ENCODE measurements around the gene CTNNBL1. TPM values are rescaled to one million over a fixed set of nuclear protein-coding genes. Genes with fewer than 3 reads are reported as not detected.
A peak's percentile ranks its signal among the peaks of the same experiment; 100 is the strongest.

Gene CTNNBL1
- total and polyA plus RNA-seq, 2 of the 4 experiments (the other 2 are of a cell fraction): 29.9 to 34.1 TPM

DNA sequence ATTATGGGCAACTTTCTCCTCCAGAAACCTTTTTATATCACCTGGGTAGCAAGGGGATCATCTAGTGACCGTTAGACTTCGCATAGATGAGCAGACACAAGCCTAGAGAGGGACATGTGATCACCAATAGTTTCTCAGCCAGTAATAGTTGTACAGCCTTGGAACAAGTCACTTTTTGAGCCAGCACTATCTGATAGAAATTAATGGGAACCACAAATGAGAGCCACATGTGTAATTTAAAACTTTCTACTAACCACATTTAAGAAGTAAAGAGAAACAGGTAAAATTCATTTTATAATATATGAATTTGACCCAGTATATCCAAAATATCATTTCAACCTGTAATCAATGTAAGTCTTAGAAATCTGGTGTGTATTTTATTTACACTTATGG is 592 bp upstream of the CTNNBL1 start:
- intact Hi-C loops (cut with micrococcal nuclease) (no loop called here), dilution Hi-C loops (cut with HindIII; ENCODE audit: low sequenced_read_pairs, unreplicated experiment) (no loop called here), in situ Hi-C loops (cut with MboI; ENCODE audit: low sequenced_read_pairs) (no loop called here)
- Histone ChIP-seq H4K20me1 (ENCODE audit: insufficient read depth, low read length) (no peaks in the 10 kb centered on the region), H3K27ac (ENCODE audit: insufficient read depth, low read length) (no peak overlapping the region), H2BK120ac (ENCODE audit: low read depth, low read length) (0 out of 2 replicates have a peak overlapping the region, but pooled peaks have one; percentile 23), H3K79me1 (ENCODE audit: low read depth in 1 of 2, low read length in 2 of 2) (peaks cover 16 to 33% of the 10 kb centered on the region in 2 experiments), H2BK20ac (ENCODE audit: low read depth, low read length) (no peak overlapping the region), H3K23ac (ENCODE audit: low read depth, low read length) (no peak overlapping the region; the same call in 1 of the 2 replicates), H4K8ac (ENCODE audit: low read depth in 2 of 2, low read length in 2 of 2) (peak overlapping the region; percentile 37 to 87; a peak in 3 of 4 replicates), H3K4ac (ENCODE audit: low read depth, low read length) (peak overlapping the region; percentile 27; the same call in 1 of the 2 replicates), H2AK9ac (replicated peaks; ENCODE audit: low read depth, low read length, poor library complexity) (no peak overlapping the region), H2BK5ac (ENCODE audit: low read depth, low read length, poor library complexity, severe bottlenecking) (no peak overlapping the region), H3K14ac (replicated peaks; ENCODE audit: low read depth, low read length) (peak overlapping the region; percentile 68; the same call in 1 of the 2 replicates), H3K36me3 (ENCODE audit: control insufficient read depth, insufficient read depth, low read length) (peaks cover 3% of the 10 kb centered on the region), H3K9ac (ENCODE audit: low read depth, low read length) (peak overlapping the region; percentile 61), H2AK5ac (ENCODE audit: low read depth, low read length) (no peak overlapping the region), H3K9me1 (ENCODE audit: insufficient read depth, low read length) (peaks cover 13% of the 10 kb centered on the region), H4K5ac (ENCODE audit: low read depth, low read length) (peak overlapping the region; percentile 46; the same call in 1 of the 2 replicates), H3K18ac (ENCODE audit: low read depth, low read length) (no peak overlapping the region), H3K4me1 (ENCODE audit: control insufficient read depth, insufficient read depth, low read length) (peaks cover 2% of the 10 kb centered on the region; the same call in 1 of the 2 replicates), H3K4me2 (ENCODE audit: low read depth, low read length) (peak overlapping the region; percentile 89), H3K27me3 (ENCODE audit: control insufficient read depth, insufficient read depth, low read length) (peaks cover 3% of the 10 kb centered on the region), H4K91ac (ENCODE audit: insufficient read depth, low read depth, low read length) (no peak overlapping the region), H3K4me3 (ENCODE audit: insufficient read depth, low read depth, low read length) (peak overlapping the region; percentile 72), H2BK15ac (ENCODE audit: low read depth, low read length) (peak overlapping the region; percentile 10; the same call in 1 of the 3 replicates), H3K9me3 (ENCODE audit: control insufficient read depth, insufficient read depth, low read length) (no peaks in the 10 kb centered on the region), H2AFZ (replicated peaks; ENCODE audit: low read length, poor library complexity) (peak overlapping the region; percentile 90), H3K56ac (ENCODE audit: extremely low read depth, insufficient read depth, low read length) (peak overlapping the region; percentile 48; the same call in 1 of the 2 replicates)
- ATAC-seq (ENCODE audit: low read depth) (no peak), DNase-seq (no peak)
- ChIA-PET CTCF (no interaction called here), POLR2A (ENCODE audit: unreplicated experiment) (no interaction called here)
- WGBS, 2 experiments (ENCODE audit: extremely low coverage in 2 of 2, insufficient read length in 1 of 2): no CpG with 5 or more reads among the region's 2 CpGs
- no peak for TF ChIP-seq CHD1 (IDR thresholded peaks at IDR 0.05; ENCODE audit: low read depth, low read length)
- no peak for TF ChIP-seq FOS (IDR thresholded peaks at IDR 0.05; ENCODE audit: low read depth, low read length)
- TF ChIP-seq SMC3 (IDR thresholded peaks at IDR 0.05; ENCODE audit: low read depth, low read length): no peak
- no peak for TF ChIP-seq POLR2A (IDR thresholded peaks at IDR 0.05; ENCODE audit: low read depth, low read length)
- TF ChIP-seq, protein P1, sequence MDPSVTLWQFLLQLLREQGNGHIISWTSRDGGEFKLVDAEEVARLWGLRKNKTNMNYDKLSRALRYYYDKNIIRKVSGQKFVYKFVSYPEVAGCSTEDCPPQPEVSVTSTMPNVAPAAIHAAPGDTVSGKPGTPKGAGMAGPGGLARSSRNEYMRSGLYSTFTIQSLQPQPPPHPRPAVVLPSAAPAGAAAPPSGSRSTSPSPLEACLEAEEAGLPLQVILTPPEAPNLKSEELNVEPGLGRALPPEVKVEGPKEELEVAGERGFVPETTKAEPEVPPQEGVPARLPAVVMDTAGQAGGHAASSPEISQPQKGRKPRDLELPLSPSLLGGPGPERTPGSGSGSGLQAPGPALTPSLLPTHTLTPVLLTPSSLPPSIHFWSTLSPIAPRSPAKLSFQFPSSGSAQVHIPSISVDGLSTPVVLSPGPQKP (IDR thresholded peaks at IDR 0.05; ENCODE audit: borderline replicate concordance, low read depth, low read length): no peak
- TF ChIP-seq MAFK (IDR thresholded peaks at IDR 0.05; ENCODE audit: low read depth, low read length): no peak
- no peak for TF ChIP-seq RCOR1 (IDR thresholded peaks at IDR 0.05; ENCODE audit: insufficient replicate concordance, low read length)
- no peak for TF ChIP-seq BHLHE40 (IDR thresholded peaks at IDR 0.05; ENCODE audit: low read depth, low read length)
- no peak for TF ChIP-seq MAZ (IDR thresholded peaks at IDR 0.05; ENCODE audit: borderline replicate concordance, low read depth, low read length)
- TF ChIP-seq RAD21 (IDR thresholded peaks at IDR 0.05; ENCODE audit: low read length): no peak
- no TSS peak for BruUV-seq (replicated peaks)
